Activated CD4-positive, alpha-beta T cell treated with anti-CD3 and anti-CD28 coated beads for 24 hours (primary cell): Measurements from ENCODE around the gene FAM107B.
"Not testable (repeated sequence)": the region's sequence is repeated elsewhere in the genome, so short reads cannot be mapped to it uniquely, and the experiment has no call there.

ENCODE experiments used
- DNase-seq, 2 donors: peaks; one replicate each; pipeline ENCODE4 v3.0.0-alpha.2; 2020; ENCODE audit warnings: low read depth in 2 of 2

FAM107B gene

GRCh38 chr10:14736043-14736442 lies 38.7 kb downstream of the FAM107B start:
- no peak for DNase-seq

GRCh38 chr10:14731875-14732512 lies 42.7 kb downstream of the FAM107B start:
- no peak for DNase-seq

DNA sequence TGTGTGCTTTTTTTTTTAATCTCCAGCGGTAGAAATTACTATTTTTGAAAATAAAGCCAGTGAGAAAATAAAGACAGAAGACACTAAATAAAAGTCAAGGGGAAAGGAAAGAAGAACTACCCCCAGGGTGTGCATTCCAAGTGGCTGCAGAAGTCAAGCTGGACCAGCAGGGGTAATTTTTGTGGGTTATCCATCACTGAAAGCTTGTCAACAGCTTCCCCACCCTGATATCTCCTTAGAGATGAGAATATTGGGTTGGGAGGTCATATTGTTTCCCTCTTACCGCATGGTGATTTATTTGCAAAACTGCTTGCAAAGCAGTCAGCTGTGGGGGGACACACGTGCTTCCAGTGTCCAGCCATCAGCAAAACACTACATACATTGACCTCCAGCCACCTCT lies 46.4 kb downstream of the FAM107B start:
- DNase-seq = no peak

GRCh38 chr10:14727924-14728323 lies 46.8 kb downstream of the FAM107B start:
- DNase-seq = no peak

GRCh38 chr10:14727465-14727864 lies 47.2 kb downstream of the FAM107B start:
- DNase-seq = no peak

DNA sequence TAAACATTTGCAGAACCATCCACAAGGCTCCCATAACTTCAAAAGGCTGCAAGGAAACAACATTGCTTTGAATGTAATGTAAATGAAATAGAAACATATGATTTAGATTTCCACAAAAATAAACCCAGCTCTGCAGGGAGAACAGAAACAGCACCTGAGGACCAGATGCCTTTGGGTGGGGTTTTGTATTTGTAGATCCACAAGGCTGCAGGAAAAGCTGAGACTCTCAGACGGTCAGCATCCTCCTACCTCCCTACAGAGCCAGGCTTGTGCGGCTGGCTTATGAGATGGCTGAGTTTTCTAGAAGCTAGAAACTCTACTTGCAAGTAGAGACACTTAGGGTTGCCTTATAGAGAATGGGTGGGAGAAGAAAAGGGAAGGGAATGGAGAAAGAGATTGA lies 49.8 kb downstream of the FAM107B start:
- no peak for DNase-seq

DNA sequence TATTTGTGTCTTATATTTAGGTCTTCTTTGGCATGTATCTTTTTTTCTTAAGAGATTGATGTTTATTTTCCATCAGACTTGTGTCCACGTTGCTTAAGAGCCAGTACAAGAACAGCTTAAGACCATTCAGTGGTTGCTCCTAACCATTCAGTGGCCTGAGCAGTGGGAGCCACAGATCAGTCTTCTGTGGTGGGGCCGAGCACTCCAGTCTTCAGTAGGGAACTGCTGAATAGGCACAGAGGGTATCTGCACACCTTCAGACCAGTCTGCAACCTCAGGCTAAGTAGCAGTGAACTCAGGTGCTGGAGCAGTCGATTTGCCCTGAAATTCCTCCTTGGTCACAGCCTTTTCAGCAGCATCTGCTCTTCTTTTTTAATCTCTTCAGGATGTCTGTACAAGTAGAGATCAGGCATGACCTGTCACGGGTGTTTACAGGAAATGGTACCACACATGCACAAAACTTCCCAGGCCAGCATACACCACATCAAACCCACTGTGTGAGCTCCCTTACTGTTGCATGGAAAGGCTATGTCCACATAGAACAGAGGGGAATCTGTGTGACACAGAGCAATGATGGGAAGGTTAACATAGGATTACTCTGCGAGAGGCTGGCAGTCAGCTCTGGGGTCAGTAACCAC lies 51.5 kb downstream of the FAM107B start:
- no peak for DNase-seq

GRCh38 chr10:14717552-14717951 lies 57.1 kb downstream of the FAM107B start:
- DNase-seq = no peak

DNA sequence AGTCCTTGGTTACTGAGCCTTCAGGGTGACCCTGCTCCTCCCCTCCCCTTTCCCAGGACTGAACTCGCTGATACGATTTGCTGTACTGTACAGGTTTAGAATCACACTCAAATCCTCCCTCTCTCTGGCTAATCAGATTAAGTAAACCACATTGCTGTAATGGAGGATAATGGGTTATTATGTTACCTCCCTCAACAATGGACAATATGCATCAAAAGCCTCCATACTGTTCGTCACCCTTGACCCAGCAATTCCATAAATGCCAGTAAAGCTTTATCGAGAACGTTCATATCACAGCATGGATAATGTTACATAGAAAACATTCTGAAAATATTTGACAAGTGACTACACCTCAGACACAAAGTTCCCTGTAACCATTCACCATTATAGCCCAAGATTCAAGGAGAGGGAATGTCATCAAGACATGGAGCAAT lies 61.7 kb downstream of the FAM107B start:
- no peak for DNase-seq

- DNase-seq = not testable (repeated sequence)
These were observed 65.4 kb downstream of the FAM107B start for GRCh38 chr10:14709344-14709743.

- no peak for DNase-seq
These were observed 67.2 kb downstream of the FAM107B start for GRCh38 chr10:14707481-14707880.

DNA sequence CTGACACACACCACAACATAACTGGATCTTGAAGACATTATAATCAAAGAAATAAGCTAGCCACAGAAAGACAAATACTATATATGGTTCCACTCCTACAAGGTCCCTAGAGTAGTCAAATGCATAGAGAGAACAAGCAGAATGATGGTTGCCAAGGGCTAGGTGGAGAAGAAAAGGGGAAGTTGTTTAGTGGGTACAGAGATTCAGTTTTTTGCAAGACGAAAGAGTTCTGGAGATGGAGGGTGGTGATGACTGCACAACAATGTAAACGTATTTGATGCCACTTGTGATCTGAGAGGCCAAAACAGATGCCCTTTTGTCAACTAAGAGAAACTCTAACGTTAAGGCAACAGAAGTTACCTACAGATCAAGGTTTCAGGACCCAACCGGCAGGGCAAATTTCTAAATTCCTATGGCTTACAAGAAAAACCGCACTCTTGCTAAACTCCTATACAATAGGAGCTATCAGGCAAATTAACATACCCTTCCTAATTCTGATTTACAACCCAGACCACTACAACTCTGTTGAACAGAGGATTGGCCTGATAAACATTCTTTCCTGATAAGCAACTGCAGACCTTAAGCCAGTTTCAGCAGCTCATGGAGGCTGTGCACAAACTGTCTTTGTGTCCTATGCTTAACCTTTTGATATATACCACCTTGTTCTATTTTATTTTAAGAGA lies 69.0 kb downstream of the FAM107B start:
- DNase-seq = no peak

DNA sequence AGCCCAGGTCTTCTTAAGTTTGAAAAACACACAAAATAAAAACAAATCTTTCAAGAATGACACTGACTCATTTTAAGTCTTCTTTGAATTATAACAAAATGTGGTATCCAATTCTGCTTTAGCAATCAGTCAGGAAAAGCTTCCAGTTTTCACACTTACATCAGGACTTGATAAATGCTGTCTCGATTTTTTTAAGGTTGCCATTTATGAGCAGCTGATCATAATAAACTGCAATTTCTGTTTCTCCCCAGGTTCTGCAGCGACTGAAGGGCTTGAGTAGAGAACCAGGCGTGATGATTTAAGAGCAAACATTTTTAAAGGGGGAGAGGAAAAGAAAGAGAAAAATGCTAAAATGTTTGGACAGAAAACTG lies 71.1 kb downstream of the FAM107B start:
- DNase-seq = no peak

GRCh38 chr10:14701466-14701865 lies 73.2 kb downstream of the FAM107B start:
- DNase-seq = no peak

- no peak for DNase-seq
These were observed 74.2 kb downstream of the FAM107B start for GRCh38 chr10:14700546-14700945.

DNA sequence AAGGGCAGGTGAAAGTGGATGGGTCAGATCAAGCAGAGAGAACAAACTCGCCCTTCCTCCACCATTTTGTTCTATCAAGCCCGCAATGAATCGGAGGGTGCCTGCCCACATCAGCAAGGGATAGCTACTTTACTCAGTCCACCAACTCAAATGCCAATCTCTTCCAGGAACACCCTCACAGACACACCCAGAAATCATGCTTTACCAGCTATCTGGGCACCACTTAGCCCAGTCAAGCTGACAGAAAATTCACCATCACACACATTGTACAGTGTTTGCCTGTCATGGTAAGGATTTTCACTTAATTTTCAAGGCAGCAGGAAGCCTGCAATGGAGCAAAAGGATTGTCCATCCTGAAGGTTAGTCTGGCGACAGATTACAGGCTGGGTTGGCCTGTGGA lies 75.2 kb downstream of the FAM107B start:
- no peak for DNase-seq

GRCh38 chr10:14698829-14699170 lies 75.9 kb downstream of the FAM107B start:
- DNase-seq = no peak

GRCh38 chr10:14698111-14698828 lies 76.4 kb downstream of the FAM107B start:
- no peak for DNase-seq

DNA sequence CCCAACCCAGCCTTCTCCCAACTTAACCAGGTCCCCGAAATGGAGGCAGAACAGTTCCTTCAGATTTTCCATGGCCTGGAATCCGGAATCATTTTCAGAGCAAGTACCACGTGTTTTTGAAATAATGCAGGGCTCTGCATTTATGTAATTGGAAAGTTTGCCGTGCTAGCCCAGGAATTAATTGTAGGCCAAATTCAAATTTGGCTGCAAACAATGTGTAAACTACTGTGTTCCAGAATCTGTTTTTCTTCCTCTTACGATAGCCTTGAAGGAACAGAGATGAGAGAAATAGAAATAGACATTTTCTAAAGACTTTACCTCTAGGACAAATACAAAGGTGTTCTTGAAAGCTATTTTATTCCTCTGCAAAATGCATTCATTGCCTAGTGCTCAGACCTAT lies 77.4 kb downstream of the FAM107B start:
- DNase-seq = no peak

- DNase-seq = no peak
These were observed 77.9 kb downstream of the FAM107B start for GRCh38 chr10:14696821-14697220.

DNA sequence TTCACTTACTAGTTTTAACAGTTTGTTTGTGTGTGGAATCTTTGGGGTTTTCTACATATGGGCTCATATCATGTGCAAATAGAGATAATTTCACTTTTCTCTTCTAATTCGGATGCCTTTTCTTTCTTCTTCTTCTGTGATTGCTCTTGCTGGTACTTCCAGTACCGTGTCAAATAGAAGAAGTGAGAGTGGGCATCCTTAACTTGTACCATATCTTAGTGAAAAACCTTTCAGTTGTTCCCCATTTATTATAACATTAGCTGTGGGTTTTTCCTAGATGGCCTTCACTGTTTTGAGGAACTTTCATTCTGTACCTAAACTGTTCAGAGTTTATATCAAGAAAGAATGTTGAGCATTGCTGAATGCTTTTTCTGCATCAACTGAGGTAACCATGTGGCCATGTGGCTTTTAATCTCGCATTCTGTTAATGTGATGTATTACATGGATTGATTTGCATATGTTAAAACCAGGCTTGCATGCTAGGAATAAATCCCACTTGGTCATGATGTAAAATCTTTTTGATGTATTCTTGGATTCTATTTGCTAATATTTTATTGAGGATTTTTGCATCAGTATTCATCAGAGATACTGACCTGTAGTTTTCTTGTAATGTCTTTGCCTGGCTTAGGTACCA lies 78.7 kb downstream of the FAM107B start:
- no peak for DNase-seq

- no peak for DNase-seq
These were observed 80.8 kb downstream of the FAM107B start for GRCh38 chr10:14693891-14694290.
